ENCODE results near the gene SHROOM2.

The SHROOM2 gene

GRCh38 chrX:9937761-9938160, 151.5 kb downstream of the SHROOM2 start:
- DNase-seq (ENCODE audit: low spot score): no peak
- no peak for TF ChIP-seq CTCF (IDR thresholded peaks at IDR 0.05; ENCODE audit: extremely low read depth, insufficient read depth, missing control alignments)
- in situ Hi-C loops (cut with MboI; ENCODE audit: low pct_unique_long_range_greater_than_20kb, low sequenced_read_pairs, unreplicated experiment): no loop called here

- TF ChIP-seq CTCF (IDR thresholded peaks at IDR 0.05; ENCODE audit: extremely low read depth, insufficient read depth, missing control alignments): no peak
These were observed 152.3 kb downstream of the SHROOM2 start for GRCh38 chrX:9938516-9938915.

GRCh38 chrX:9940421-9940820, 154.2 kb downstream of the SHROOM2 start:
- TF ChIP-seq CTCF (IDR thresholded peaks at IDR 0.05; ENCODE audit: extremely low read depth, insufficient read depth, missing control alignments): no peak
- DNase-seq (ENCODE audit: low spot score): no peak
- in situ Hi-C loops (cut with MboI; ENCODE audit: low pct_unique_long_range_greater_than_20kb, low sequenced_read_pairs, unreplicated experiment): no loop called here

More at GRCh38 chrX:9938516-9938915, 152.3 kb downstream of the SHROOM2 start:
- in situ Hi-C loops (cut with MboI; ENCODE audit: low pct_unique_long_range_greater_than_20kb, low sequenced_read_pairs, unreplicated experiment): no loop called here
- DNase-seq (ENCODE audit: low spot score): no peak

- no peak for TF ChIP-seq CTCF (IDR thresholded peaks at IDR 0.05; ENCODE audit: extremely low read depth, insufficient read depth, missing control alignments)
- in situ Hi-C loops (cut with MboI; ENCODE audit: low pct_unique_long_range_greater_than_20kb, low sequenced_read_pairs, unreplicated experiment): no loop called here
- DNase-seq (ENCODE audit: low spot score): peak; percentile 68
These were observed 155.9 kb downstream of the SHROOM2 start for GRCh38 chrX:9942086-9942485.

- no peak for DNase-seq (ENCODE audit: low spot score)
- no peak for TF ChIP-seq CTCF (IDR thresholded peaks at IDR 0.05; ENCODE audit: extremely low read depth, insufficient read depth, missing control alignments)
- in situ Hi-C loops (cut with MboI; ENCODE audit: low pct_unique_long_range_greater_than_20kb, low sequenced_read_pairs, unreplicated experiment): no loop called here
These were observed 157.2 kb downstream of the SHROOM2 start for GRCh38 chrX:9943420-9943819.

GRCh38 chrX:9947131-9947794, 161.0 kb downstream of the SHROOM2 start:
- in situ Hi-C loops (cut with MboI; ENCODE audit: low pct_unique_long_range_greater_than_20kb, low sequenced_read_pairs, unreplicated experiment): no loop called here
- TF ChIP-seq CTCF (IDR thresholded peaks at IDR 0.05; ENCODE audit: extremely low read depth, insufficient read depth, missing control alignments): no peak
- DNase-seq (ENCODE audit: low spot score): no peak
